Epithelial cell of proximal tubule (primary cell): Measurements from ENCODE around the gene OR7A17. TPM values are rescaled to one million over a fixed set of nuclear protein-coding genes. Genes with fewer than 3 reads are reported as not detected.

Experiments used
- DNase-seq: peaks from one replicate; pipeline ENCODE4 v3.0.0-alpha.2; 2011; ENCODE audit warnings: low read depth
- H3K4me3 ChIP-seq: 2 replicates; pipeline ENCODE4 v1.5.1; 2011; ENCODE audit warnings: low read depth, mild to moderate bottlenecking, low read length
- CTCF ChIP-seq: conservative IDR thresholded peaks from 2 replicates; pipeline ENCODE4 v1.5.1; 2012; ENCODE audit warnings: low read depth, mild to moderate bottlenecking, low read length
- total RNA-seq: library from RNA; depleted of rRNA; stranded (reverse); fragments of >200 nt; gene quantifications from 2 replicates; pipeline ENCODE4 v1.2.3, GENCODE V29; 2015

The OR7A17 gene
- total RNA-seq, 1 donor from 2014 or later = not detected

DNA sequence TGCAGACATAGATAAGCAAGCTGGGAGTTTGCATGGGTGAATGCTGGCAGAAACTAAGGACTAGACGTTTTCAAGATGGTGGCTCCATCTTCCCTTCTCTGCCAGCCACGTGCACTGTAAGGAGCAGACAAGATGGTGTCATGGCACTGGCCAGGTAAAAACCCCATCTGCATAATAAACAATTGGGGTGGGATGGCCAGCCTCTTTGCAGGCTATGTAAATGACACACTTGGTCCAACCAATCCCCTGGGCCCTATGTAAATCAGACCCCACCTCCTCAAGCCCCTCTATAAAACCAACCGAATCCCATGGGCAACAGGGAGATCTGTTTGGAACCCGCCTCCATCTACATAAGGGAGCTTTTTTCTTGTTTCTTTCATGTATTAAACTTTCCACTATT, 48.5 kb downstream of the OR7A17 start:
- no peak for DNase-seq
- TF ChIP-seq CTCF = no peak
- H3K4me3 ChIP-seq = no peak overlapping the region

DNA sequence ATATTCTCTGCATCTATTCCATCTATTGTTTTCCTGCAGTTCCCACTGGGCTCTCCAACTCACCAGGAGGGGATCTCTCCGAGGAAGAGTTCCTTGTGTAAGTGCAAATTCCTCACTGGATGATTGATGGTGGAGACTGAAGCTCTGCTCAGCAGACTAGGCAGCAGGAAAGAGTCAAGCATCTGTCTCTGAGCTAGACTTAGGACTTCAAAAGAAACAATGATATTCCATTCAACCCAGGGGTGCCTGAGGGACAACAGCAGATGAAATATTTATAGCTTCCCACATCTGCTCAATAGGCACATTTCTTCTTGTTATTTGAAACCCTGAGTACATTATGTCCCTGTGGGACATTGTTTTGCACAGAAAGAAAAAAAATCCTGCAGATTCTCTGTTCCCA, 50.9 kb downstream of the OR7A17 start, which contains the start of the genes OR7A5 and OR7C1:
TSS of gene OR7A5 (minus strand) at position 175 of the 400 bp plus-strand sequence. CDS start 6,944 bp downstream, outside the sequence.
TSS of gene OR7C1 (minus strand) at position 175 of the 400 bp plus-strand sequence. CDS start 35,049 bp downstream, outside the sequence.
- no peak for DNase-seq
- H3K4me3 ChIP-seq = no peak within 1 kb of the TSS
- TF ChIP-seq CTCF = no peak

DNA sequence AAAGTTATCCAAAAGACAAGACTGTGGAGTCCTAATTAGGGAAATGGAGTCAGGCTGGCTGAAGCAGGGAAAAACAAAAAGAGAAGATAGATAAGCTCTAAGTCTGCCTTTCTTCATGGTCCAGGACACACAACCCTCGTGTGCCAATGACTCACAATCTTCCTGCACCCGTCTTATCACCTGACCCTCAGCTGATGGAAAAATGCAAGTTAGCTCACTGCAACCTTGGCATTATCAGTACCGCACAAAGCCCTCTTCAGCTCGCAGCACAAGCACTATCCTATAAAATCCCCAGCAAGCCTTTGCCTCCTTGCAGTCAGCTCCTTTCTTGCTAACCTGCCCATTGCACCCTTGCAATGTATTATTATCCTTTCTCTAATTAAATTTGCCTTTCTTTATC, 55.2 kb downstream of the OR7A17 start:
- peak; percentile 47 for DNase-seq
- no peak for TF ChIP-seq CTCF
- H3K4me3 ChIP-seq = no peak overlapping the region

Other genes starting within 250 kb of the OR7A17 start
- not detected in 2 replicates for gene ADGRE3, start 211.3 kb downstream of the OR7A17 start, total RNA-seq
- 5.7 and 6.3 TPM in 2 replicates for gene ZNF333, start 196.1 kb downstream of the OR7A17 start, total RNA-seq
- under 0.01 and 0.12 TPM in 2 replicates for gene ADGRE2, start 107.6 kb downstream of the OR7A17 start, total RNA-seq
- gene OR7A5, start 50.9 kb downstream of the OR7A17 start, total RNA-seq = not detected in 2 replicates
- gene OR7C1, start 50.9 kb downstream of the OR7A17 start, total RNA-seq = not detected in 2 replicates
- not detected in 2 replicates for gene OR7A10, start 37.2 kb downstream of the OR7A17 start, total RNA-seq
- gene OR7C2, start 55.4 kb upstream of the OR7A17 start, total RNA-seq = not detected in 2 replicates
- gene SLC1A6, start 93.7 kb upstream of the OR7A17 start, total RNA-seq = not detected in 2 replicates
- not detected in 2 replicates for gene CASP14, start 163.3 kb upstream of the OR7A17 start, total RNA-seq
- not detected in 2 replicates for gene OR1I1, start 196.1 kb upstream of the OR7A17 start, total RNA-seq
- gene SYDE1, start 221.3 kb upstream of the OR7A17 start, total RNA-seq = 31.7 and 37.1 TPM in 2 replicates